WTC11 (cell line): ENCODE results near the gene GNAS. TPM values are rescaled to one million over a fixed set of nuclear protein-coding genes. Genes with fewer than 3 reads are reported as not detected.

Experiments
- ATAC-seq: fragments of 200-7000 bp; cut with Tn5 transposase; 2 replicates; pipeline ENCODE4 v1.10.0; 2021; ENCODE audit warnings: mild to moderate bottlenecking, moderate library complexity
- CTCF ChIA-PET: fragments of 300-600 bp; sonication (Branson Sonifier 250); formaldehyde crosslinking; loops from one replicate; lab custom pipeline; 2021; ENCODE audit warnings: antibody characterized with exemption; lab: Charles Lee
- POLR2A ChIA-PET: fragments of 350-600 bp; sonication (Branson Sonifier 250); formaldehyde crosslinking; loops from one replicate; lab custom pipeline; 2021; ENCODE audit warnings: antibody characterized with exemption; lab: Charles Lee
- DNase-seq: peaks from one replicate; pipeline ENCODE4 v3.0.0; 2021; ENCODE audit warnings: low spot score
- H3K27ac Mint-ChIP-seq: 2 replicates; pipeline ENCODE4 v1.8.0; 2021; ENCODE audit warnings: mixed read lengths
- H3K27me3 Mint-ChIP-seq: 2 replicates; pipeline ENCODE4 v1.8.0; 2021; ENCODE audit warnings: low read depth, mild to moderate bottlenecking, moderate library complexity, mixed read lengths
- H3K36me3 Mint-ChIP-seq: 2 replicates; pipeline ENCODE4 v1.8.0; 2021; ENCODE audit warnings: mixed read lengths
- H3K4me1 Mint-ChIP-seq: 2 replicates; pipeline ENCODE4 v1.8.0; 2022; ENCODE audit warnings: mixed read lengths
- H3K4me3 Mint-ChIP-seq: 2 replicates; pipeline ENCODE4 v1.8.0; 2021; ENCODE audit warnings: mild to moderate bottlenecking, moderate library complexity, mixed read lengths
- H3K9me3 Mint-ChIP-seq: 2 replicates; pipeline ENCODE4 v1.8.0; 2021; ENCODE audit warnings: mixed read lengths
- CBFB ChIP-seq: sonication (generic); formaldehyde crosslinking; IDR thresholded peaks from 2 replicates; pipeline ENCODE4 v1.8.1; 2022; ENCODE audit warnings: mild to moderate bottlenecking, low read depth, missing genetic modification reagents
- CREM ChIP-seq: sonication (generic); formaldehyde crosslinking; IDR thresholded peaks from 2 replicates; pipeline ENCODE4 v1.8.1; 2022; ENCODE audit warnings: mild to moderate bottlenecking, missing genetic modification reagents, moderate library complexity
- FOXJ3 ChIP-seq: sonication (generic); formaldehyde crosslinking; IDR thresholded peaks from 2 replicates; pipeline ENCODE4 v1.9.0; 2021; ENCODE audit warnings: missing genetic modification reagents, mild to moderate bottlenecking, borderline replicate concordance
- HMGA2 ChIP-seq: fragments of 250-450 bp; sonication (Bioruptor Pico); IDR thresholded peaks from 2 replicates; pipeline ENCODE4 v1.4.0; 2021; ENCODE audit warnings: mild to moderate bottlenecking, moderate library complexity
- MXD4 ChIP-seq: fragments of 250-450 bp; sonication (Bioruptor Pico); IDR thresholded peaks from 2 replicates; pipeline ENCODE4 v1.8.0; 2021; ENCODE audit warnings: mild to moderate bottlenecking, moderate library complexity, borderline replicate concordance
- NR1H2 ChIP-seq: sonication (generic); formaldehyde crosslinking; IDR thresholded peaks from 2 replicates; pipeline ENCODE4 v1.9.0; 2021; ENCODE audit warnings: mild to moderate bottlenecking, moderate library complexity, missing genetic modification reagents
- RORB ChIP-seq: fragments of 250-450 bp; sonication (Bioruptor Pico); IDR thresholded peaks from 2 replicates; pipeline ENCODE4 v1.9.0; 2021; ENCODE audit warnings: mild to moderate bottlenecking
- SP1 ChIP-seq: sonication (generic); formaldehyde crosslinking; conservative IDR thresholded peaks from 2 replicates; pipeline ENCODE4 v1.8.1; 2022; ENCODE audit warnings: missing genetic modification reagents
- total RNA-seq: library from RNA; stranded (reverse); gene quantifications from 3 replicates; pipeline ENCODE4 v1.2.3, GENCODE V29; 2021
- TF ChIP-seq, protein P1 (sequence below): sonication (generic); formaldehyde crosslinking; IDR thresholded peaks from 2 replicates; pipeline ENCODE4 v1.8.1; 2023; ENCODE audit warnings: mild to moderate bottlenecking, missing genetic modification reagents, moderate library complexity
- TF ChIP-seq, protein P2 (sequence below): fragments of 200-600 bp; IDR thresholded peaks from 2 replicates; pipeline ENCODE4 v1.8.0; 2022; ENCODE audit warnings: antibody characterized with exemption
- TF ChIP-seq, protein P3 (sequence below): sonication (generic); formaldehyde crosslinking; IDR thresholded peaks from 2 replicates; pipeline ENCODE4 v1.8.0; 2022; ENCODE audit warnings: mild to moderate bottlenecking, missing genetic modification reagents
- TF ChIP-seq, protein P4 (sequence below): sonication (generic); formaldehyde crosslinking; IDR thresholded peaks from 2 replicates; pipeline ENCODE4 v1.8.0; 2022; ENCODE audit warnings: mild to moderate bottlenecking, missing genetic modification reagents
- TF ChIP-seq, protein P5 (sequence below): sonication (generic); formaldehyde crosslinking; IDR thresholded peaks from 2 replicates; pipeline ENCODE4 v1.8.1; 2022; ENCODE audit warnings: low read depth, missing genetic modification reagents, borderline replicate concordance
- TF ChIP-seq, protein P6 (sequence below): fragments of 250-450 bp; sonication (Bioruptor Pico); IDR thresholded peaks from 2 replicates; pipeline ENCODE4 v2.1.2; 2022; ENCODE audit warnings: mild to moderate bottlenecking, moderate library complexity
- TF ChIP-seq, protein P7 (sequence below): sonication (generic); formaldehyde crosslinking; IDR thresholded peaks from 2 replicates; pipeline ENCODE4 v1.8.1; 2022; ENCODE audit warnings: low read depth, mild to moderate bottlenecking, moderate library complexity, missing genetic modification reagents, borderline replicate concordance

GNAS gene
- total RNA-seq, 1 experiment from 2014 or later = 868 TPM

DNA sequence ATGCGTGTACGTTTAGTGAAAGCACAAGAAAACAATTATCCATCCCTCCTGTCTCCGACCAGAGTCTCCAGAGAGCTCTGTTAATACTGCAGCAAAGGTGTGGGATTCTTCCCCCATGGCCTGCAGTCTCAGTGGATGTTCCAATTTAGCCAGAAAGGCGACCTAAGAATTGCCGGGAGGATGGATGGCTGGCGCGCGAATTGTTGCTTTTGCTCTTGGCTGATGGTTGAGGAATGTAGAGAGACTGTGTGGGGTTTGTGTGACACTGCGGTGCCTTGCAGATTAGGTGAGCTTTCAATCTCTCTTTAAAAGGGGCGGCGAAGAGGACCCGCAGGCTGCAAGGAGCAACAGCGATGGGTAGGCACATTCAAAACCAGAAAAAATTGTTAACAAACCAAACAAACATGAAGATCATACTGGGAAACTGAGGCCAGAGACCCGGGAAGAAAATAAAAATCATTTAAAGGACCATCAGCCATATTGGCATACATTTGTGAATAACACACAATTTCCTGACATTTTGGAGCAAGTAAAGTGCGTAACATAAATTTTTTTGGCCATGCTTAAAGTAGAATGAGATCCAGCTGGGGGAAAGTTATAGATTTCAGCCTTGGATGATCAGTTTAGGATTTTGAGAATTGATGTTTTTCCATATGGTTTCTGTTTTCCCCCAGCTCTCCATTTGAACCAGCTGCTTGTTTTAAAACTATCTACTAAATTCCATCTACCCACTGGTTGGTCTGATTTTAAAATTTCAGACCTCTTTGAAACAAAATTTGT lies 46.3 kb downstream of the GNAS start:
- no peak for DNase-seq
- CTCF ChIA-PET = interaction anchor here (0.8 to 1.5 kb wide), 3 partner anchors 248 to 323 kb away, joined by 3 read pairs; partner anchors contain the start of gene STX16
- TF ChIP-seq, protein P1, sequence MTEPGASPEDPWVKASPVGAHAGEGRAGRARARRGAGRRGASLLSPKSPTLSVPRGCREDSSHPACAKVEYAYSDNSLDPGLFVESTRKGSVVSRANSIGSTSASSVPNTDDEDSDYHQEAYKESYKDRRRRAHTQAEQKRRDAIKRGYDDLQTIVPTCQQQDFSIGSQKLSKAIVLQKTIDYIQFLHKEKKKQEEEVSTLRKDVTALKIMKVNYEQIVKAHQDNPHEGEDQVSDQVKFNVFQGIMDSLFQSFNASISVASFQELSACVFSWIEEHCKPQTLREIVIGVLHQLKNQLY (CRISPR knock-in tag) = no peak
- TF ChIP-seq FOXJ3 (CRISPR knock-in tag) = no peak
- no peak for TF ChIP-seq HMGA2 (CRISPR knock-in tag)
- TF ChIP-seq, protein P2, sequence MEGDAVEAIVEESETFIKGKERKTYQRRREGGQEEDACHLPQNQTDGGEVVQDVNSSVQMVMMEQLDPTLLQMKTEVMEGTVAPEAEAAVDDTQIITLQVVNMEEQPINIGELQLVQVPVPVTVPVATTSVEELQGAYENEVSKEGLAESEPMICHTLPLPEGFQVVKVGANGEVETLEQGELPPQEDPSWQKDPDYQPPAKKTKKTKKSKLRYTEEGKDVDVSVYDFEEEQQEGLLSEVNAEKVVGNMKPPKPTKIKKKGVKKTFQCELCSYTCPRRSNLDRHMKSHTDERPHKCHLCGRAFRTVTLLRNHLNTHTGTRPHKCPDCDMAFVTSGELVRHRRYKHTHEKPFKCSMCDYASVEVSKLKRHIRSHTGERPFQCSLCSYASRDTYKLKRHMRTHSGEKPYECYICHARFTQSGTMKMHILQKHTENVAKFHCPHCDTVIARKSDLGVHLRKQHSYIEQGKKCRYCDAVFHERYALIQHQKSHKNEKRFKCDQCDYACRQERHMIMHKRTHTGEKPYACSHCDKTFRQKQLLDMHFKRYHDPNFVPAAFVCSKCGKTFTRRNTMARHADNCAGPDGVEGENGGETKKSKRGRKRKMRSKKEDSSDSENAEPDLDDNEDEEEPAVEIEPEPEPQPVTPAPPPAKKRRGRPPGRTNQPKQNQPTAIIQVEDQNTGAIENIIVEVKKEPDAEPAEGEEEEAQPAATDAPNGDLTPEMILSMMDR = no peak
- no peak for TF ChIP-seq MXD4
- TF ChIP-seq SP1 = no peak
- TF ChIP-seq, protein P3, sequence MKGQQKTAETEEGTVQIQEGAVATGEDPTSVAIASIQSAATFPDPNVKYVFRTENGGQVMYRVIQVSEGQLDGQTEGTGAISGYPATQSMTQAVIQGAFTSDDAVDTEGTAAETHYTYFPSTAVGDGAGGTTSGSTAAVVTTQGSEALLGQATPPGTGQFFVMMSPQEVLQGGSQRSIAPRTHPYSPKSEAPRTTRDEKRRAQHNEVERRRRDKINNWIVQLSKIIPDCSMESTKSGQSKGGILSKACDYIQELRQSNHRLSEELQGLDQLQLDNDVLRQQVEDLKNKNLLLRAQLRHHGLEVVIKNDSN (CRISPR knock-in tag) = no peak
- TF ChIP-seq, protein P4, sequence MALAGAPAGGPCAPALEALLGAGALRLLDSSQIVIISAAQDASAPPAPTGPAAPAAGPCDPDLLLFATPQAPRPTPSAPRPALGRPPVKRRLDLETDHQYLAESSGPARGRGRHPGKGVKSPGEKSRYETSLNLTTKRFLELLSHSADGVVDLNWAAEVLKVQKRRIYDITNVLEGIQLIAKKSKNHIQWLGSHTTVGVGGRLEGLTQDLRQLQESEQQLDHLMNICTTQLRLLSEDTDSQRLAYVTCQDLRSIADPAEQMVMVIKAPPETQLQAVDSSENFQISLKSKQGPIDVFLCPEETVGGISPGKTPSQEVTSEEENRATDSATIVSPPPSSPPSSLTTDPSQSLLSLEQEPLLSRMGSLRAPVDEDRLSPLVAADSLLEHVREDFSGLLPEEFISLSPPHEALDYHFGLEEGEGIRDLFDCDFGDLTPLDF = no peak
- TF ChIP-seq, protein P5, sequence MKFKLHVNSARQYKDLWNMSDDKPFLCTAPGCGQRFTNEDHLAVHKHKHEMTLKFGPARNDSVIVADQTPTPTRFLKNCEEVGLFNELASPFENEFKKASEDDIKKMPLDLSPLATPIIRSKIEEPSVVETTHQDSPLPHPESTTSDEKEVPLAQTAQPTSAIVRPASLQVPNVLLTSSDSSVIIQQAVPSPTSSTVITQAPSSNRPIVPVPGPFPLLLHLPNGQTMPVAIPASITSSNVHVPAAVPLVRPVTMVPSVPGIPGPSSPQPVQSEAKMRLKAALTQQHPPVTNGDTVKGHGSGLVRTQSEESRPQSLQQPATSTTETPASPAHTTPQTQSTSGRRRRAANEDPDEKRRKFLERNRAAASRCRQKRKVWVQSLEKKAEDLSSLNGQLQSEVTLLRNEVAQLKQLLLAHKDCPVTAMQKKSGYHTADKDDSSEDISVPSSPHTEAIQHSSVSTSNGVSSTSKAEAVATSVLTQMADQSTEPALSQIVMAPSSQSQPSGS (CRISPR knock-in tag) = no peak
- TF ChIP-seq CBFB (CRISPR knock-in tag) = no peak
- TF ChIP-seq, all 79 proteins: peak for 0
- no peaks in the 10 kb centered on the region for H3K9me3 Mint-ChIP-seq
- no peak for ATAC-seq
- POLR2A ChIA-PET = no interaction called here
- no peak overlapping the region for H3K4me3 Mint-ChIP-seq
- peak overlapping the region; percentile 71 for H3K27ac Mint-ChIP-seq
- peaks cover 35% of the 10 kb centered on the region for H3K36me3 Mint-ChIP-seq
- H3K4me1 Mint-ChIP-seq = peaks cover 90% of the 10 kb centered on the region
- H3K27me3 Mint-ChIP-seq = no peaks in the 10 kb centered on the region

DNA sequence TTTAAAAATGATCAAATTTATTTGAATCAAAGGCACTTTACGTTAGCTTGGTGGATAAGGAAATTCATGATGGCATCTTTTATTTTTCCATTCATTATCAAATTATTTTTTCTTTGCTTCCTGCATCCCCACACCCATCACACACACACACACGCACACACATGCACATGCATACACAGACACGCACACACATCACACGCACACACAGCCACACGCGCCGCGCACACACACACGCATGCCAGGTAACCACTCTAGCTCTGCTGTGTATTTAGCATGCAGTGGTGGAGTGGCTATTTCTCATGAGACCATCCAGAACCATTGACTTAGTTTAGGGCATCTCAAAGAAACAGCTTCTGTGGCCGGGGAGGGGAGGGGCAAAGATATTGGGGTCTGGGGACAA lies 47.0 kb downstream of the GNAS start:
- Mint-ChIP-seq H3K27ac (0 out of 2 replicates have a peak overlapping the region, but pooled peaks have one; percentile 75), H3K27me3 (no peaks in the 10 kb centered on the region), H3K9me3 (no peaks in the 10 kb centered on the region), H3K4me3 (no peak overlapping the region), H3K36me3 (peaks cover 41% of the 10 kb centered on the region), H3K4me1 (peaks cover 83% of the 10 kb centered on the region)
- ChIA-PET POLR2A (no interaction called here), CTCF (interaction anchor here (0.8 to 1.6 kb wide), 3 partner anchors 248 to 418 kb away, joined by 3 read pairs; partner anchors contain the start of gene STX16)
- ATAC-seq (no peak), DNase-seq (no peak)
- TF ChIP-seq NR1H2 (CRISPR knock-in tag) (no peak), RORB (no peak), HMGA2 (CRISPR knock-in tag) (no peak), CREM (CRISPR knock-in tag) (no peak)
- TF ChIP-seq, protein P6, sequence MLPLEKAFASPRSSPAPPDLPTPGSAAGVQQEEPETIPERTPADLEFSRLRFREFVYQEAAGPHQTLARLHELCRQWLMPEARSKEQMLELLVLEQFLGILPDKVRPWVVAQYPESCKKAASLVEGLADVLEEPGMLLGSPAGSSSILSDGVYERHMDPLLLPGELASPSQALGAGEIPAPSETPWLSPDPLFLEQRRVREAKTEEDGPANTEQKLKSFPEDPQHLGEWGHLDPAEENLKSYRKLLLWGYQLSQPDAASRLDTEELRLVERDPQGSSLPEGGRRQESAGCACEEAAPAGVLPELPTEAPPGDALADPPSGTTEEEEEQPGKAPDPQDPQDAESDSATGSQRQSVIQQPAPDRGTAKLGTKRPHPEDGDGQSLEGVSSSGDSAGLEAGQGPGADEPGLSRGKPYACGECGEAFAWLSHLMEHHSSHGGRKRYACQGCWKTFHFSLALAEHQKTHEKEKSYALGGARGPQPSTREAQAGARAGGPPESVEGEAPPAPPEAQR (CRISPR knock-in tag) = no peak
- TF ChIP-seq, protein P7, sequence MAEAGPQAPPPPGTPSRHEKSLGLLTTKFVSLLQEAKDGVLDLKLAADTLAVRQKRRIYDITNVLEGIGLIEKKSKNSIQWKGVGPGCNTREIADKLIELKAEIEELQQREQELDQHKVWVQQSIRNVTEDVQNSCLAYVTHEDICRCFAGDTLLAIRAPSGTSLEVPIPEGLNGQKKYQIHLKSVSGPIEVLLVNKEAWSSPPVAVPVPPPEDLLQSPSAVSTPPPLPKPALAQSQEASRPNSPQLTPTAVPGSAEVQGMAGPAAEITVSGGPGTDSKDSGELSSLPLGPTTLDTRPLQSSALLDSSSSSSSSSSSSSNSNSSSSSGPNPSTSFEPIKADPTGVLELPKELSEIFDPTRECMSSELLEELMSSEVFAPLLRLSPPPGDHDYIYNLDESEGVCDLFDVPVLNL = no peak
